ENCODE data around the gene PPARG.
"Not testable (repeated sequence)": the region's sequence is repeated elsewhere in the genome, so short reads cannot be mapped to it uniquely, and the experiment has no call there.

The PPARG gene

GRCh38 chr3:12279591-12280326 lies 9.1 kb upstream of the PPARG start:
- Histone ChIP-seq H3K27ac (ENCODE audit: low read depth, low read length) (no peak overlapping the region), H3K4me3 (ENCODE audit: low read depth, low read length) (no peak overlapping the region), H3K36me3 (ENCODE audit: control insufficient read depth, insufficient read depth, low read length) (no peaks in the 10 kb centered on the region), H3K9me3 (ENCODE audit: control insufficient read depth, insufficient read depth, low read length) (no peaks in the 10 kb centered on the region), H3K4me1 (ENCODE audit: control insufficient read depth, insufficient read depth, low read length) (no peaks in the 10 kb centered on the region), H3K9ac (ENCODE audit: low read depth, low read length) (no peak overlapping the region), H3K27me3 (ENCODE audit: control insufficient read depth, insufficient read depth, low read length) (no peaks in the 10 kb centered on the region)

- no peak overlapping the region for H3K27ac ChIP-seq (ENCODE audit: low read depth, low read length)
- no peak overlapping the region for H3K9ac ChIP-seq (ENCODE audit: low read depth, low read length)
- no peaks in the 10 kb centered on the region for H3K36me3 ChIP-seq (ENCODE audit: control insufficient read depth, insufficient read depth, low read length)
- H3K4me3 ChIP-seq (ENCODE audit: low read depth, low read length): no peak overlapping the region
- H3K4me1 ChIP-seq (ENCODE audit: control insufficient read depth, insufficient read depth, low read length): no peaks in the 10 kb centered on the region
- no peaks in the 10 kb centered on the region for H3K9me3 ChIP-seq (ENCODE audit: control insufficient read depth, insufficient read depth, low read length)
- peaks cover 6% of the 10 kb centered on the region; the same call in 1 of the 2 replicates for H3K27me3 ChIP-seq (ENCODE audit: control insufficient read depth, insufficient read depth, low read length)
Measured at GRCh38 chr3:12280357-12280806, 8.5 kb upstream of the PPARG start.

GRCh38 chr3:12284591-12284990 lies 4.3 kb upstream of the PPARG start:
- H3K27ac ChIP-seq (ENCODE audit: low read depth, low read length): no peak overlapping the region
- H3K9me3 ChIP-seq (ENCODE audit: control insufficient read depth, insufficient read depth, low read length): no peaks in the 10 kb centered on the region
- no peaks in the 10 kb centered on the region for H3K4me1 ChIP-seq (ENCODE audit: control insufficient read depth, insufficient read depth, low read length)
- H3K36me3 ChIP-seq (ENCODE audit: control insufficient read depth, insufficient read depth, low read length): no peaks in the 10 kb centered on the region
- peaks cover 45% of the 10 kb centered on the region for H3K27me3 ChIP-seq (ENCODE audit: control insufficient read depth, insufficient read depth, low read length)
- no peak overlapping the region for H3K4me3 ChIP-seq (ENCODE audit: low read depth, low read length)
- H3K9ac ChIP-seq (ENCODE audit: low read depth, low read length): no peak overlapping the region

GRCh38 chr3:12285003-12285555 lies 3.8 kb upstream of the PPARG start:
- Histone ChIP-seq H3K4me3 (ENCODE audit: low read depth, low read length) (no peak overlapping the region), H3K27me3 (ENCODE audit: control insufficient read depth, insufficient read depth, low read length) (peaks cover 50% of the 10 kb centered on the region), H3K9ac (ENCODE audit: low read depth, low read length) (no peak overlapping the region), H3K36me3 (ENCODE audit: control insufficient read depth, insufficient read depth, low read length) (no peaks in the 10 kb centered on the region), H3K9me3 (ENCODE audit: control insufficient read depth, insufficient read depth, low read length) (no peaks in the 10 kb centered on the region), H3K4me1 (ENCODE audit: control insufficient read depth, insufficient read depth, low read length) (no peaks in the 10 kb centered on the region), H3K27ac (ENCODE audit: low read depth, low read length) (no peak overlapping the region)

- not testable (repeated sequence) for H3K9me3 ChIP-seq (ENCODE audit: control insufficient read depth, insufficient read depth, low read length); H3K4me1 ChIP-seq (ENCODE audit: control insufficient read depth, insufficient read depth, low read length); H3K27ac ChIP-seq (ENCODE audit: low read depth, low read length); H3K9ac ChIP-seq (ENCODE audit: low read depth, low read length); H3K36me3 ChIP-seq (ENCODE audit: control insufficient read depth, insufficient read depth, low read length); H3K4me3 ChIP-seq (ENCODE audit: low read depth, low read length)
- H3K27me3 ChIP-seq (ENCODE audit: control insufficient read depth, insufficient read depth, low read length): peaks cover 57% of the 10 kb centered on the region
Measured at GRCh38 chr3:12285779-12286178, 3.1 kb upstream of the PPARG start.

GRCh38 chr3:12286504-12286903 lies 2.4 kb upstream of the PPARG start:
- H3K36me3 ChIP-seq (ENCODE audit: control insufficient read depth, insufficient read depth, low read length): no peaks in the 10 kb centered on the region
- no peaks in the 10 kb centered on the region for H3K4me1 ChIP-seq (ENCODE audit: control insufficient read depth, insufficient read depth, low read length)
- peaks cover 64% of the 10 kb centered on the region for H3K27me3 ChIP-seq (ENCODE audit: control insufficient read depth, insufficient read depth, low read length)
- no peak overlapping the region for H3K27ac ChIP-seq (ENCODE audit: low read depth, low read length)
- no peak overlapping the region for H3K4me3 ChIP-seq (ENCODE audit: low read depth, low read length)
- no peak overlapping the region for H3K9ac ChIP-seq (ENCODE audit: low read depth, low read length)
- H3K9me3 ChIP-seq (ENCODE audit: control insufficient read depth, insufficient read depth, low read length): no peaks in the 10 kb centered on the region

GRCh38 chr3:12286927-12287726 lies 1.7 kb upstream of the PPARG start:
- H3K9me3 ChIP-seq (ENCODE audit: control insufficient read depth, insufficient read depth, low read length): no peaks in the 10 kb centered on the region
- H3K4me3 ChIP-seq (ENCODE audit: low read depth, low read length): peak overlapping the region; percentile 57
- H3K36me3 ChIP-seq (ENCODE audit: control insufficient read depth, insufficient read depth, low read length): no peaks in the 10 kb centered on the region
- peaks cover 71% of the 10 kb centered on the region for H3K27me3 ChIP-seq (ENCODE audit: control insufficient read depth, insufficient read depth, low read length)
- no peaks in the 10 kb centered on the region for H3K4me1 ChIP-seq (ENCODE audit: control insufficient read depth, insufficient read depth, low read length)
- H3K27ac ChIP-seq (ENCODE audit: low read depth, low read length): no peak overlapping the region
- no peak overlapping the region for H3K9ac ChIP-seq (ENCODE audit: low read depth, low read length)

GRCh38 chr3:12287727-12288181 lies 1.1 kb upstream of the PPARG start:
- H3K36me3 ChIP-seq (ENCODE audit: control insufficient read depth, insufficient read depth, low read length): no peaks in the 10 kb centered on the region
- no peak overlapping the region for H3K9ac ChIP-seq (ENCODE audit: low read depth, low read length)
- no peaks in the 10 kb centered on the region for H3K4me1 ChIP-seq (ENCODE audit: control insufficient read depth, insufficient read depth, low read length)
- H3K27me3 ChIP-seq (ENCODE audit: control insufficient read depth, insufficient read depth, low read length): peaks cover 77% of the 10 kb centered on the region
- H3K9me3 ChIP-seq (ENCODE audit: control insufficient read depth, insufficient read depth, low read length): no peaks in the 10 kb centered on the region
- H3K27ac ChIP-seq (ENCODE audit: low read depth, low read length): no peak overlapping the region
- peak overlapping the region; percentile 60 for H3K4me3 ChIP-seq (ENCODE audit: low read depth, low read length)

- Histone ChIP-seq H3K27ac (ENCODE audit: low read depth, low read length) (no peak overlapping the region), H3K9me3 (ENCODE audit: control insufficient read depth, insufficient read depth, low read length) (no peaks in the 10 kb centered on the region), H3K9ac (ENCODE audit: low read depth, low read length) (no peak overlapping the region), H3K4me1 (ENCODE audit: control insufficient read depth, insufficient read depth, low read length) (peaks cover 8% of the 10 kb centered on the region; the same call in 1 of the 2 replicates), H3K36me3 (ENCODE audit: control insufficient read depth, insufficient read depth, low read length) (no peaks in the 10 kb centered on the region), H3K27me3 (ENCODE audit: control insufficient read depth, insufficient read depth, low read length) (peaks cover 85% of the 10 kb centered on the region), H3K4me3 (ENCODE audit: low read depth, low read length) (no peak overlapping the region)
Measured at GRCh38 chr3:12289524-12289923, 654 bp downstream of the PPARG start.

GRCh38 chr3:12292770-12293169 lies 3.9 kb downstream of the PPARG start:
- Histone ChIP-seq H3K9ac (ENCODE audit: low read depth, low read length) (no peak overlapping the region), H3K9me3 (ENCODE audit: control insufficient read depth, insufficient read depth, low read length) (no peaks in the 10 kb centered on the region), H3K27ac (ENCODE audit: low read depth, low read length) (no peak overlapping the region), H3K4me3 (ENCODE audit: low read depth, low read length) (no peak overlapping the region), H3K27me3 (ENCODE audit: control insufficient read depth, insufficient read depth, low read length) (peaks cover 57% of the 10 kb centered on the region), H3K4me1 (ENCODE audit: control insufficient read depth, insufficient read depth, low read length) (peaks cover 8% of the 10 kb centered on the region; the same call in 1 of the 2 replicates), H3K36me3 (ENCODE audit: control insufficient read depth, insufficient read depth, low read length) (no peaks in the 10 kb centered on the region)

Data from HUES48 (cell line).